ENCODE measurements around the gene ASXL2.

GRCh38 chr2:25701801-25702200, 176.5 kb downstream of the ASXL2 start:
- TF ChIP-seq CTCF (IDR thresholded peaks at IDR 0.05) (no peak), POLR2A (IDR thresholded peaks at IDR 0.05) (no peak), POLR2AphosphoS5 (IDR thresholded peaks at IDR 0.05) (no peak), EP300 (IDR thresholded peaks at IDR 0.05) (no peak)

Measured in suprapubic skin (tissue), 4 donors.